ENCODE measurements around the gene DLK1. TPM values are rescaled to one million over a fixed set of nuclear protein-coding genes. Genes with fewer than 3 reads are reported as not detected.

The DLK1 gene
- total and polyA plus RNA-seq, 2 of the 13 experiments (the other 11 are each of a cell fraction or from before 2014, with no cell fraction given), result 95.5 to 312 TPM

- TF ChIP-seq ZNF644 (CRISPR knock-in tag; IDR thresholded peaks at IDR 0.05; ENCODE audit: low read depth) (no peak), ZNF776 (CRISPR knock-in tag; IDR thresholded peaks at IDR 0.05) (no peak), RARG (CRISPR knock-in tag; IDR thresholded peaks at IDR 0.05; ENCODE audit: low read depth) (no peak), CHD4 (IDR thresholded peaks at IDR 0.05; ENCODE audit: borderline replicate concordance, low read length) (no peak), ZNF234 (CRISPR knock-in tag; conservative IDR thresholded peaks at IDR 0.05) (no peak), KLF15 (CRISPR knock-in tag; IDR thresholded peaks at IDR 0.05; ENCODE audit: borderline replicate concordance) (no peak)
These were observed 12.0 kb downstream of the DLK1 start (continued) for GRCh38 chr14:100738704-100739131.

DNA sequence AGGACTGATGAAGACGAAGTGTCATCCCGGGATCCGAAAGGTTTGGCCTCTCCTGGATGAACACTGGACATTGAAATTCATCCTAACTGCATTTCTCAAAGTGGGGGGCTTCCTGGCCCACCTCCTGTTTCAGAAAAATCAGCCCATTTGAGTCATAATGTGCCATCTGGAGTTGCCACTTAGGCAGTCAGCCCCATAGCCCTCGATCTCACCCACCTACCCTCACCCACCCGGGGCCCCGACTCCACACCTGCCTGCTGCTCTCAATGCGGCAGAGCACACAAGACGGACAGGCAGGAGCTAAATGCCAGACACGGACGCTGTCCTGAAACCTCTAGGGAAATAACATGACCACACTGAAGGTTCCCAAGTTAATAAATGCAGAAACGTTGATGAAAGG is 12.6 kb downstream of the DLK1 start:
- POLR2A ChIA-PET, result no interaction called here
- in situ Hi-C loops (cut with HindIII; ENCODE audit: extremely low pct_ligation_motif_present, low pct_unique_long_range_greater_than_20kb), result no loop called here
- FAIRE-seq, result no peak

More for the DNA sequence above, 12.6 kb downstream of the DLK1 start:
- no peaks in the 10 kb centered on the region for H3K4me1 ChIP-seq (ENCODE audit: insufficient read depth, low read length)
- H4K20me1 ChIP-seq (ENCODE audit: insufficient read depth, low read length), result no peaks in the 10 kb centered on the region
- 94% methylated on average over 11 of the region's 11 CpGs for WGBS (ENCODE audit: low lambda C conversion rate)
- no peaks in the 10 kb centered on the region for H3K27me3 ChIP-seq (ENCODE audit: control insufficient read depth in 1 of 2, insufficient read depth in 2 of 2, low read length in 2 of 2)
- no peak overlapping the region for H3K4me3 ChIP-seq (replicated peaks in 1 of 3; ENCODE audit: insufficient read depth in 1 of 3, low read depth in 2 of 3, low read length in 3 of 3)
- no peak overlapping the region for H3K9ac ChIP-seq (ENCODE audit: insufficient read depth, low read depth, low read length)
- intact Hi-C loops (cut with micrococcal nuclease; ENCODE audit: unreplicated experiment), result no loop called here
- TF ChIP-seq ZBTB21 (CRISPR knock-in tag; IDR thresholded peaks at IDR 0.05) (no peak), MIER2 (CRISPR knock-in tag; IDR thresholded peaks at IDR 0.05) (no peak), RARG (CRISPR knock-in tag; IDR thresholded peaks at IDR 0.05; ENCODE audit: low read depth) (no peak), STAG1 (CRISPR knock-in tag; IDR thresholded peaks at IDR 0.05) (no peak), ZNF549 (CRISPR knock-in tag; IDR thresholded peaks at IDR 0.05) (no peak), SMAD1 (CRISPR knock-in tag; IDR thresholded peaks at IDR 0.05; ENCODE audit: borderline replicate concordance, low read depth) (no peak), ZNF264 (CRISPR knock-in tag; IDR thresholded peaks at IDR 0.05) (no peak)
- CTCF ChIA-PET (ENCODE audit: low intra/inter-chr PET ratio, low total read pairs), result no interaction called here
- no peak overlapping the region for H2AFZ ChIP-seq (ENCODE audit: low read length)
- no peak overlapping the region for H3K27ac ChIP-seq (ENCODE audit: extremely low read length, insufficient read depth, low read length)
- DNase-seq (ENCODE audit: low spot score), result no peak
- no peaks in the 10 kb centered on the region for H3K79me2 ChIP-seq (ENCODE audit: insufficient read depth, low read length)
- no TSS peak for BruUV-seq (replicated peaks)
- no peak overlapping the region for H3K4me2 ChIP-seq (ENCODE audit: low read depth, low read length)
- peaks cover 3% of the 10 kb centered on the region; the same call in 1 of the 2 replicates for H3K9me3 ChIP-seq (ENCODE audit: low read length)
- no peak for ATAC-seq
- H3K36me3 ChIP-seq (replicated peaks in 1 of 2; ENCODE audit: control insufficient read depth in 1 of 2, insufficient read depth in 2 of 2, low read length in 2 of 2), result peaks cover 0 to 12% of the 10 kb centered on the region in 2 experiments; a peak in 3 of 5 replicates
